Glomerular endothelial cell (primary cell): ENCODE data around the gene UCHL5. TPM values are rescaled to one million over a fixed set of nuclear protein-coding genes. Genes with fewer than 3 reads are reported as not detected.
"Not testable (repeated sequence)": the region's sequence is repeated elsewhere in the genome, so short reads cannot be mapped to it uniquely, and the experiment has no call there.

Experiments
- DNase-seq: peaks from one replicate; pipeline ENCODE4 v3.0.0-alpha.2; 2011; ENCODE audit warnings: low read depth, low spot score; ENCODE audit errors: extremely low read depth
- total RNA-seq: library from RNA; depleted of rRNA; stranded (reverse); fragments of >200 nt; gene quantifications from 2 replicates; pipeline ENCODE4 v1.2.3, GENCODE V29; 2015

Gene UCHL5
- total RNA-seq, 1 donor from 2014 or later, result 31.3 TPM

DNA sequence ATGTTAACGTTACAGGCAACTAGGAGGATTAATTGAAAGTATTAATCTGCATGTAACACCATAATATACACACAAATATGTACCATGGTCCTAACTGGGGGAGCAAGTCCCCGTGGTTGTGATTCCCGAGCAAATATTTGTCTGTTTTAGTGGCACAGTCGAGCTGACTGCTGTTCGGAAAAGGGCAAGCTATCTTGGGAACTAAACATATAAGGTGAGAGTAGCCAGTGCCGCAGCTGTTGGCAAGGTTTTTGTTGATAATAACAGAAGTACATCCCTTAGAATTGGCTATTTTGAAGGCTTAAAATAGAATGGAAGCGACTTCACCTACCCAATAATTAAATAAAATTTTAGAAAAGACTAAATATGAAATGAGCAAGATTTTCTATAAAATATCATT lies 45.5 kb downstream of the UCHL5 start:
- no peak for DNase-seq

DNA sequence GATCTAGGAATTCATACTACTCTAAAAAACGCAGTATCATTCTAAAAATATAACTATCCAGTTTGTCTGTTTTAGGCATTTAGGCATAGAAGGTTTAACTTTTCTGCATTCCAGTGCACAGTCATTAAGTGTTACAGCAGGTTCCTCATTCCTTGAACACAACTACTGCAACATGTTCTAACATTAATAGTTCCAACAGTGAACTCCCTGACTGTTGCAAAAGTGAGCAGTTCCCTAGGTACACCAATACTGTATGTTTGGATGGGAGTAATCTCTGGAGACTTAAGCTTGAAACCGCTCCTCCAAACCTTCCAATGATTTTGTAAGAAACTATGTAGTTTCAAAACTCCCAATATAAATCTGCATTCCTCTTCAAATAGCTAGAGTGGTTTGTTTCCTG lies 46.2 kb downstream of the UCHL5 start:
- DNase-seq, result no peak

DNA sequence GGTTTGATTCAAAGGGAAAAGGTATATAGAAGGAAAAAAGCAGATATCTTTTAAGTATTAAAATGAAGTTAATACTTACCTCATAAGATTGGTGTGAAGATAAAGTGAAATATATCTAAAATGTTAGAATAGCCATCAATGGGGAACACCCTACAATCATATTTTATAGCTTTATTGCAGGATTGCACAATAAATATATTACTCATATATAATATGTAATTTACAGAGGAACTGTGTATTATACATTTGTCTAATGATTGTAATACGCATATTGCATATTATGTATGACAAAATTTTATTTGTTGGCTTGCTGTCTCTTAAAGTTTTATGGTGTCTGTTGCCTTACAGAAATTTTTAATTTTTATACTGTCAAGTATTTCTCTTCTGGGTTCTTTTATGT lies 47.8 kb downstream of the UCHL5 start:
- DNase-seq, result no peak

DNA sequence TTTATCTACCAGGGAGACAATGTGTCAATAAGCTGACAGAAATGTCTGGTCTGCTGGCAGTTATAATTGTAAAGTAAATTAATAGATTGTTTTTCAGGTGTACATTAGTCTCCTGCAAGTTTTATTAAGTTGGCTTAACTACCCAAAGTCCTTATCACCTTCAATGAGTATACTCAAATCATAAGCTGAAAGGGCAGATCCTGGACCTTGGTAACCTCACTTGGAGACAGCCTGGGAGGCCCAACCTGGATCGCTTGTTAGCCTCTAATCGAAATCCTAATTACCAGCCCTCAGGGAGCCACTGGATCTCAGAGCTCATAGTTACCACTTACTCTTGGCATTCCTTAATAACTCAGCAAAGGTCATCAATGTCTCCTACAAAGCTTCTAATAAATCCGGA lies 49.7 kb downstream of the UCHL5 start:
- DNase-seq, result no peak

DNA sequence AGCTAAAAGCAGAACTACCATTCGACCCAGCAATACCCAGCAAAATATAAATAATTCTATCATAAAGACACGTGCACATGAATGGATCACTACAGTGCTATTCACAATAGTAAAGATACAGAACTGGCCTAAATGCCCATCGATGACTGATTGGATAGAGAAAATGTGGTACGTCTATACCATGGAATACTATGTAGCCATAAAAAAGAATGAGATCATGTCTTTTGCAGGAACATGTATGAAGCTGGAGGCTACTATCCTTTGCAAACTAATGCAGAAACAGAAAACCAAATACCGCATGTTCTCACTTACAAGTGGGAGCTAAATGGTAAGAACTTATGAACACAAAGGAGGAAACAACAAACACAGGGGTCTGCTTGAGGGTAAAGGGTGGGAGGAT lies 53.4 kb downstream of the UCHL5 start:
- DNase-seq, result no peak

DNA sequence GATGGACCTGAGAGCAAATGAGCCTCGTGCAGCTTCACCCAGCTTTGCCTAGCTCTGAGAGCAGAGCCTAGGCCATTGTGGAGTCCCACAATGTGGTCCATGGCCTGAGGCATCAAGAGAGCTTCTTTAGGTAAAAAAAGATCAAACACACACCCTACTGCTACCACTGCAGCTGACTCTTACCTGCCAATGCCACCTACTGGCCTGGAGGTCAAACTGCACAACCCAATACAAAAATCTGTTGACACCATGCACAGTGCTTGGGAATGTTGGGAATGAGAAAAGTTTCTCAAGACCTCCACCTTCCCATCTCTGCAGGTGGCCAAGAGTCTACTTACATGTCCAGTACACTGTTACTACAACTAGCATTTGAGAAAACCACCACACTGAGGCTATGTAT lies 60.6 kb downstream of the UCHL5 start:
- no peak for DNase-seq

DNA sequence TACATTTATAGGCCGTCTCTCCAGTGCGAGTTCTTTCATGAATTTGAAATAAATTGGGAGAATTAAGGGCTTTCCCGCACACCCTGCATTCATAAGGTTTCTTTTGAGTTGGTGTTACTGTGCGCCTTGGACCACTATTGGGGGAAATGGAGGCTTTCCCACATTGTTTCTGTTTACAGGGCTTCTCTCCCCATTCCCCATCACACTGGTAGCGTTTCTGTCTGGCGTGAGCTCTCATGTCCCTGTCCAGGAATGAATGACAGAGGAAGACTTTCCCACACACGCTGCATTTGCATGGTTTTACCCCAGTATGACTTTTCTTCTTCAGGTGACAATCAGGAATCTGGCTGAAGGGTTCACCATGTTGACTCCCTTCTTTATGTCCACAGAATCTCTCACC lies 65.0 kb downstream of the UCHL5 start:
- no peak for DNase-seq

DNA sequence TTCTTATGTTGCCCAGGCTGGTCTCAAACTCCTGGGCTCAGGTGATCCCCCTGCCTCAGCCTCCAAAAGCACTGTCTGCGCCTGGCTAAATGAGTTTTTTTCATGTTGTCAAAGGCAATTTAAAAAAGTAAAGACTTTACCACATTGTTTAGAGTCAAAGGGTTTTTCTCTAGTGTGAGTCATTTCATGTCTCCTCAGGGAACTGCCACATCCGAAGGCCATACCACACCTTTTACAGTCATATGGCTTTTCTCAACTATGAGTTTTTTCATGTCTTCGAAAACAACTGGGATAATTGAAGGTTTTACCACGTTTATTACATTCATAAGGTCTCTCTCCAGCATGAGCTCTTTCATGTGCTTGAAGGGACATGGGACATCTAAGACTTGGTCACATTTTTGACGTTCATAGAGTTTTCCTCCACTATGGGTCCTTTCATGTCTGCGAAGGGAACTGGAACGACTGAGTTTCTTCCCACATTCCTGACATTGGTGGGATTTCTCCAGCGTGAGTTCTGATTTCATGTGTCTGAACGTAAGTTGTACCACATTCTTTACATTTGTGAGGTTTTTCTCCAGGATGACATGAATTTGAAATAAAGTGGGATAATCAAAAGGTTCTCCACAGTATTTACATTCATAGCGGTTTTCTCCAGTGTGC lies 65.6 kb downstream of the UCHL5 start:
- no peak for DNase-seq

DNA sequence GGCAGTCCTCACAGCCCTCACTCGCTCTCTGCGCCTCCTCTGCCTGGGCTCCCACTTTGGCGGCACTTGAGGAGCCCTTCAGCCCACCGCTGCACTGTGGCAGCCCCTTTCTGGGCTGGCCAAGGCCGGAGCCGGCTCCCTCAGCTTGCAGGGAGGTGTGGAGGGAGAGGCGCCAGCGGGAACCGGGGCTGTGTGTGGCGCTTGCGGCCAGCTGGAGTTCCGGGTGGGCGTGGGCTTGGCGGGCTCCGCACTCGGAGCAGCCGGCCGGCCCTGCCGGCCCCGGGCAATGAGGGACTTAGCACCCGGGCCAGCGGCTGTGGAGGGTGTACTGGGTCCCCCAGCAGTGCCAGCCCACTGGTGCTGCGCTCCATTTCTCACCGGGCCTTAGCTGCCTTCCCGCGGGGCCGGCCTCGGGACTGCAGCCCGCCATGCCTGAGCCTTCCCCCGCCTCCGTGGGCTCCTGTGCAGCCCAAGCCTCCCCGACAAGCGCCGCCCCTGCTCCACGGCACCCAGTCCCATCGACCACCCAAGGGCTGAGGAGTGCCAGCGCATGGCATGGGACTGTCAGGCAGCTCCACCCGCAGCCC lies 72.3 kb downstream of the UCHL5 start:
- not testable (repeated sequence) for DNase-seq

DNA sequence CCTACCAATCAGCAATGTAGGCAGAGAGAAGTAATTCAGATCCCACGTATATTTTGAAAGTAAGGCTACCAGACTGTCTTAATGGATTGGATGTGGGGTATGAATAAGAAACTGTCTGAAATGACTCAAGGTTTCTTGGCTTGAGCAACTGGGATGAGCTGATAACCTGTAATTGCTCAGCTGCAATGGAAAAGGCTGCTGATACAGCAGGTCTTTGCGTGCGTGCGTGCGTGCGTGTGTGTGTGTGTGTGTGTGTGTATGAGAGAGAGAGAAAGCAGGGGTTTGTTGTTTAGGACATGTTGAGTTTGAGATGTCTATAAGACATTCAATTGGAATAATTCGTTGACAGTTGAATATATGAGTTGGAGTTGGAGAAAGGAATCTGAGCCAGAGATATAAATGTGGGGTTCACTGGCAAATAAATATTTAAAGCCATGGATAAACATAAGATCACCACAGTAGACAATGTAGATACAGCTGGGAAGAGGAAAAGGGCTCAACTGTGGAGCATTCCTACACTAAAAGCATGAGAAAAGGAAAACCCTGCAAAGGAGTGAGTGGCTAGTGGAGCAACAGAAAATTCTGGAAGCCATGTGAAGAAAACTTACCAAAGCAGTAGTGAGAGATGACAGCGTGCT lies 72.9 kb downstream of the UCHL5 start:
- DNase-seq, result no peak

DNA sequence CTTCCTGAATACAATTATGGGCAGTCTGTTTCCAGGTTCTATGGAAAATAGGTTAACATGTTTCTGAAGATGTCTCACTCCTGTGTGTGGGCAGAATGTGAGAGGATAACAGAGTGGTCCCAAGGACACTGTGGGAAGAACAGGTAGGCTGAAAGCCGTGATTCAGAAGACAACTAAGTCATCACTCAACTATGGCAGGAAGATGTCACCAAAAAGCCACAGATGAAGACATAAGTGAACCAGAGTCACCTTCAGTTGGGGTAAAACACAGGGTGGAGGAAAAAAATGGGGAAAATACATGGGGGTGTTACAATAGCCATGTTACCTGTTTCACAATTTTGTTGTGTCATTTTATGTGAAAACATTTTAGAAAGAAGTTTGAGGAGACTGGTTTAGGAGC lies 75.1 kb downstream of the UCHL5 start:
- no peak for DNase-seq

DNA sequence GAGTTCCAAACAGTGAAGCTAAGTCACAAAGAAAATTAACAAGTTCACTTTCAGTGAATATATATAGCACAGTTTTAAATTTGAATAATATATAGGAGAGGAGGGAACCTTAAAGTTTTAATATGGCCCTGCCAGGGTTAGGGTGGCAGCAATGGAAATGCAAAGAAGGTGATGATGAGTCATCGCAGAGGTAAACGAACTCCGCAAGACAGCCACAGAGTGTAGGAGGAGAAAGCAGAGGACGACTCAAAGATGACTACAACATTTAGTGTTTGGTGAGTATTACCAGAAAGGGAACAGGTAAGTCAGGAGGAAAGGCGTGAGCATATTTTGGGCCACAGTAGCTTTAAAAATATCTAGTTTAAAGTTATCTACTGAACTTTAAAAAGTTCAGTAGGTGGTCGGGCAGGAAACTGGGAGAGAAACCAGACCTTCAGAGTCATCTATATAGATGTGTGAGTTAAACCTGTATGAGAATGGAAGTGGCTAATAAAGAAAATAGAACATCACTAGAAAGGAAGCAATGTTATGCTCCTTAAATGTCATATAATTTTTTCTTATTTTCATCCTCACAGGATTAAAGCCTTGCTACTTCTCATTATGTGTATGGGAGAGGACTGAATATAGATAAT lies 75.7 kb downstream of the UCHL5 start:
- DNase-seq, result no peak

DNA sequence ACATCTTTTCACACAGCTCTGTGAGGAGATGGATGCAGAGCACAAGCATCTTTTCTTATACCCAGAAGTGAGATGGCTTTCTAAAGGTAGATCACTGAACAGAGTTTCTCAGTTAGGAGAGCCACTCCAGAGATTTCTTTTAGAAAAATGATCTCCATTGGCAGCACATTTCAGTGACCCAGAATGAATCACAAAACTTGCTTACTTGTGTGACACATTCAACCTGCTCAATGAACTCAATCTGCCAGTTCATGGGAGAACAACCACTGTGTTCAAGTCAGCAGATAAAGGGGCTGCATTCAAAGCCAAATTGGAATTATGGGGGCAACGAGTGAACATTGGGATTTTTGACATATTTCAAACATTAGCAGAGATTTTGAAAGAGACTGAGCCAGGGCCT lies 78.3 kb downstream of the UCHL5 start:
- DNase-seq, result no peak

DNA sequence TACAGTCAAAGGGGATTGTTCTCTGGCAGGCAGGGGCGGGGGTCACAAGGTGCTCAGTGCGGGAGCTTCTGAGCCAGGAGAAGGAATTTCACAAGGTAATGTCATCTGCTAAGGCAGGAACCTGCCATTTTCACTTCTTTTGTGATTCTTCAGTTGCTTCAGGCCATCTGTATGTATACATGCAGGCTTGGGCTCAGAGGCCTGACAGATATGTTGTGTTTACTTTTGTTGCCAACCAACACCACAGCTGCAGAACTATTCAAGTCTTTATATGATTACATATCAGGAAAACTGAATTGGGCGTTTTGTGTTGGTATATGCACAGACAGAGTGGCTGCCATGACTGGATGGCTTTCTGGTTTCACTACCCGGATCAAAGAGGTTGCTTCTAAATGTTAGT lies 78.8 kb downstream of the UCHL5 start:
- DNase-seq, result not testable (repeated sequence)

DNA sequence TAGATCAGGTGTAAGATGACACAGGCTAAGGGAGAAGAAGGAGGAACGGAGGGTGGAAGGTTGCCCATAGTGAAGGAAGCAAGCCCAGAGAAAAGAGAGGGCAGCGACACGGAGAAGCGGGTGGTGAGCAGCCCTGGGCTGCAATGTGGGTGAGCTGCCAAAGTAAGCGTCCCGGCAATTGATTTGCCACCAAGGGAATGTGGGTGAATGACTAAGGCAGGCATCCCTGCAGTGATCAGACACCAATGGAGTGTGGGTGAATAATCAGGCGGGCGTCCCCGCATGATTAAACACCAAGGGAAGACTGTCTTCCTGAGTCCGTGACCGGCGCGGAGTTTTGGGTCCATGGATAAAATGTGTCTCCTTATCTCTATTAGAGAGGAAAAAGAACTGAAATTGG lies 79.6 kb downstream of the UCHL5 start:
- no peak for DNase-seq

DNA sequence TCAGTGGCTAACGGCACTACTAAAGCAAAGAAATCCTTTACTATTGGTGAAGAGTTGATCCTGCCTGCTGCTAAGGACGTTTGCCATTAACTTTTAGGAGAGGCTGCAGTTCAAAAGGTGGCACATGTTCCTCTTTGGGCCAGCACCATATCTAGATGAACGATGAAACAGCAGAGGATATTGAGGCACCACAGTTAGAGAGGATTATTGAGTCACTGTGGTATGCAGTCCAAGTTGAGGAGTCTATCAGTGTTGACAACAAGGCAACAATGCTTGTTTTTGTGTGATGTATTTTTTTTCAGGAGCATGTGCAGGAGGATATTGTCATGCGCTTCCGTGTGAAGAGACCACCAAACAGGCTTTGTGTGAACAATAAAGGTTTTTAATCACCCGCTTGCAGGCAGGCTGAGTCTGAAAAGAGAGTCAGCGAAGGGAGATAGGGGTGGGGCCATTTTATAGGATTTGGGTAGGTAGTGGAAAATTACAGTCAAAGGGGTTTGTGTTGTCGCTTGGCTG lies 80.9 kb downstream of the UCHL5 start:
- no peak for DNase-seq

DNA sequence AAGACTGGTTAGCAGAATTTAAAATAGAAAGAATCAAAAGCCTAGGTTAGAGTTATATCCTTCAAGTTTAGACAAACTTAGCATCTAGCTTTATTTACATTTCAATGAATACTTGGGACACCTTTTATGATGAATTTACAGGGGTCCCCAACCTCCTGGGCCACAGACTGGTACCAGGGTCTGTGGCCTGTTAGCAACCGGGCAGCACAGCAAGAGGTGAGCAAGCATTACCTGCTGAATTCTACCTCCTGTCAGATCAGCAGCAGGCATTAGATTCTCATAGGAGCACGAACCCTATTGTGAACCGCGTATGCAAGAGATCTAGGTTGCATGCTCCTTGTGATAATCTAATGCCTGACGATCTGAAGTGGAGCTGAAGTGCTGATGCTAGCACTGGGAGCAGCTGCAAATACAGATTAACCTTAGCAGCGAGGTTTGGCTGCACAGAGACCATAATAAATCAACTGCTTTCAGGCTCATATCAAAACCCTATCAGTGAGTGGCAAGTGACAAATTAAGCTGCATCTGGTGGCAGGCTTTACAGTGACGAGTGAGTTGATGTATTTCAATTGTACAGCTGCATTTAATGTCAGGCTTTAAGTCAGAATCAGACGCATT lies 82.0 kb downstream of the UCHL5 start:
- no peak for DNase-seq

DNA sequence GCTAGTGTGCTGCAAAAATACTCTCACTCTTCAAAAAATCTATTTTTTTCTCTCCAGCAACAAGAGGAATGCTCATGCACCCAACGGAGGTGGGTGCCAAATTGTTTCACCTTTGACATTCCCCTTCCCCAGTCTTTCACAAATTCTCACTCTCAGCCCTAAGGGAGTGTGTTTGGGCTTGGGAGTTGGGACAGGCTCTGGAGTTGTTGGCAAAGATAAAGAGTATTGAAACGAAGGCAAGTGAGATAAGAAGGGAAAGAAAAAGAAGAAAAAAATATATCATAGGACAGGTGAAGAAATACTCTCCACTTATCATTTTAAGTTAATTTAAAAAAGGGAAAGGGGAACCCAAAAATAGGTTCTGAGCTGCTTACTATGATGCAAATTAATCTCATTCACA lies 82.6 kb downstream of the UCHL5 start:
- DNase-seq, result no peak

DNA sequence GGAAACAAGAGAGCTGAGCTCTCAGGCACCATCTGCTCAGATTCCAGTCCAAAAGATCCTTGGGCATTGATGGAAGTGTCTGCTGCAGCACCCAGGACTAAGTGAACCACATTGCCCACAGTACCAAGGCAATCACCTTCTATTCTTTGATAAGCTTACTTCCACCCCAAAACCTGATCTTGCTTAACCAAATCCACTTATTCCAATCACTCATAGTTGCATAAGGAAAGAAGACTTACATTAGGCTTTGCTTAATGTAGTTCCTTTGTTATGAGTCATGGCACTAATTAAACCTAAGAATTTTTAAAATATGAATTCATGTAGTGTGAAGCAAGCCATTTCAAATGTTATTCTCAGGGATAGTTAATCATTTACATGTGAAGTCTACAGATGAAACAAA lies 84.5 kb downstream of the UCHL5 start:
- DNase-seq, result no peak

DNA sequence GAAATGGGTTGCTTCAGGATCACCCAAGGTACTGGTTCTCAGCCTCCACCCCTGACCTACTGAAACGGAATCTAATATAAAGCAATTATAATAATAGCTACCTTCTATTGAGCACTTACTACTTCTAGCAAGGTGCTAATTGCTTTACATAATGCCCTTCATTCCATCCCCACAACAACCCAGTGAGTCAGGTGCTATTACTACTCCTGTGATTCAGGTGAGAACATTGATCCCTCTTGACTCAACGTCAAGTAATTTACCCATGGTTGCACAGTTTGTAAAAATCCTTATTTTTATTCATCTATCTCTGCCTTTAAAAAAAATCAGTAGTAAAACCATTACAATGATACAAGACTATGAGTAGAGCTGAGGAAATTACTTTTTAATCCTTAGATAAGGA lies 85.2 kb downstream of the UCHL5 start:
- no peak for DNase-seq

DNA sequence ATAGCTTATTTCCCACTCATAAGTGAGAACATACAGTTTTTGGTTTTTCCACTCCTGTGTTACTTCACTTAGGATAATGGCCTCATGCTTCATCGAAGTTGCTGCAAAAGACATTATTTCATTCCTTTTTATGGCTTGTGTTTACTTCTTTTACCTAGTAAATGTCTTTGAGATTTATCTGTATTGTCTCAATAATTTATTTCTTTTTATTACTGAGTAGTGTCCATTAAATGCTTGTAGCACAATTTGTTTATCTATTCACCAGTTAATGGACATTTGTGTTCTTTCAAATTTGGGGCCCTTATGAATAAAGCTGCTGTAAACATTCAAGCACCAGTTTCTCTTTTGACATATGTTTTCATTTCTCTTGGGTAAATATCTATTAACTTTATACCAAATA lies 86.0 kb downstream of the UCHL5 start:
- no peak for DNase-seq
